Kidney epithelial cell (primary cell): ENCODE data around the gene BANK1. TPM values are rescaled to one million over a fixed set of nuclear protein-coding genes. Genes with fewer than 3 reads are reported as not detected.

Source experiments
- DNase-seq: peaks from one replicate; pipeline ENCODE4 v3.0.0-alpha.2; 2010; ENCODE audit warnings: low read depth
- H3K27me3 ChIP-seq: 2 replicates; pipeline ENCODE4 v1.6.0; 2011; ENCODE audit warnings: low read length; ENCODE audit not compliant: control insufficient read depth, insufficient read depth
- H3K36me3 ChIP-seq: 2 replicates; pipeline ENCODE4 v1.5.1; 2011; ENCODE audit warnings: low read length; ENCODE audit not compliant: control insufficient read depth, insufficient read depth
- H3K4me3 ChIP-seq: 2 replicates; pipeline ENCODE4 v1.5.1; 2011; ENCODE audit warnings: low read depth, mild to moderate bottlenecking, control low read depth, low read length
- CTCF ChIP-seq: IDR thresholded peaks from 2 replicates; pipeline ENCODE4 v1.5.1; 2011; ENCODE audit warnings: mild to moderate bottlenecking, moderate library complexity, low read length, control low read depth, inconsistent platforms; ENCODE audit not compliant: insufficient read depth, poor library complexity, severe bottlenecking
- total RNA-seq: library from RNA; depleted of rRNA; stranded (reverse); fragments of >200 nt; gene quantifications from 2 replicates; pipeline ENCODE4 v1.2.3, GENCODE V29; 2015

BANK1 gene
- total RNA-seq, 1 donor from 2014 or later = 1.8 TPM

DNA sequence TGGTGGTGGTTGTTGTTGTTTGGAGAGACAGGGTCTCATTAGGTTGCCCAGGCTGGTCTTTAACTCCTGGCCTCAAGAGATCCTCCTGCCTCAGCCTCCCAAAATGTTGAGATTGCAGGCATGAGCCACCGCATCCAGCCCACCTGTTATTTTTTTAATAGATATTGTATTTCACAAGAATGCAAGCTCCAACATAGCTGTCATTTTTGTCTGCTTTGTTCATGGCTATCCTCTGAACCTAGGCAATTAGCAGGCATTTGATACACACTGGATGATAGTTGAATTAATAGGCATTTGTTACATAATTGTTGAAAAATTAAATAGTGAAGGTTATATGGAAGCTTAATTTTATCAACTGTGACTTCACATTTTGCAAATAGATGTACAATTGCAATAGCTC is 64.7 kb downstream of the BANK1 start:
- DNase-seq = no peak
- Histone ChIP-seq H3K4me3 (no peak overlapping the region), H3K27me3 (no peaks in the 10 kb centered on the region), H3K36me3 (no peaks in the 10 kb centered on the region)
- TF ChIP-seq CTCF = no peak

GRCh38 chr4:101856149-101856548 is 65.6 kb downstream of the BANK1 start:
- Histone ChIP-seq H3K36me3 (no peaks in the 10 kb centered on the region), H3K27me3 (no peaks in the 10 kb centered on the region), H3K4me3 (no peak overlapping the region)
- DNase-seq = no peak
- TF ChIP-seq CTCF = no peak

DNA sequence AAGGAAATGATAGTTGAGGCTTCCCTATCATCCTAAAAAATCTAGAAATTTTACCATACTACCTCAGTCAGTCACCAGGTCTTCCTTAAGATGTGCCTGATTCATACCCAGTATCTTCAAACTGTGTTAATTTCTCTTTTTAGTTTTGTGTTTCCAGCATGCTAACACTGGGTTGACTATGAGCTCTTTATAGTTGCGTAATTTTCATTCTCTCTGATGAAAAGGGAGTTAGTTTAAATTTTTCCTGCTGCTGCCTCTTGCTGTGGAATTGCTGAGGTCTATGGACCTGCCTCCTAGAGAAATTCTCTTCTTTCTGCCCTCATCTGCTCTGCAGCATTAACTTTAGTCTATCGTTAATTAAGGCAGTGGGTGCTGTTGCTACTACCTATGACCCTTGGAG is 66.6 kb downstream of the BANK1 start:
- Histone ChIP-seq H3K27me3 (no peaks in the 10 kb centered on the region), H3K4me3 (no peak overlapping the region), H3K36me3 (no peaks in the 10 kb centered on the region)
- no peak for TF ChIP-seq CTCF
- DNase-seq = no peak

GRCh38 chr4:101858641-101859040 is 68.1 kb downstream of the BANK1 start:
- no peaks in the 10 kb centered on the region for H3K36me3 ChIP-seq
- no peak overlapping the region for H3K4me3 ChIP-seq
- H3K27me3 ChIP-seq = no peaks in the 10 kb centered on the region
- DNase-seq = no peak
- no peak for TF ChIP-seq CTCF

- TF ChIP-seq CTCF = no peak
- no peak overlapping the region for H3K4me3 ChIP-seq
- no peaks in the 10 kb centered on the region for H3K27me3 ChIP-seq
- H3K36me3 ChIP-seq = no peaks in the 10 kb centered on the region
- no peak for DNase-seq
Observed at GRCh38 chr4:101862595-101862994, 72.1 kb downstream of the BANK1 start.

DNA sequence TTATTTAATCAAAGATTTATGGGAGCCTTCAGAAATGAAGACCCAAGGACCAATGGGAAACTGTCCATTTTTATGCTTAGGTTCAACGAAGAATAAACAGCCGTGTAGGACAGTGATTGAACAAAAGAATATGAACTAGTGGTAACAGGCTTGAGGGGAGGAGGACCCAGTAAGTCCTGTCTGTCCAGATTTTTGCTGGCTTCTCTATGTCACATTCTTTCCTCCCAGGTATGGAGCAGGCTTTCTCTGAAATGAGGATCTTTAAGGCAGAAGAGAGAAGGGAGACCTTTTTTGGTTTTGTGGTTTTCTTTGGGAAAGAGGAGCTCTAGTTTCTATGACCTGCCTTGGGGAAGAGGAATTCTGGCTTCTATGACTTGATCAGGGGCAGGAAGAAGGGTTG is 74.1 kb downstream of the BANK1 start:
- H3K36me3 ChIP-seq = no peaks in the 10 kb centered on the region
- no peak for TF ChIP-seq CTCF
- H3K27me3 ChIP-seq = no peaks in the 10 kb centered on the region
- no peak for DNase-seq
- no peak overlapping the region for H3K4me3 ChIP-seq
